ENCODE measurements around the gene ZBTB7C.
A peak's percentile ranks its signal among the peaks of the same experiment; 100 is the strongest.

Gene ZBTB7C

GRCh38 chr18:48418539-48419276 lies 9.5 kb upstream of the ZBTB7C start:
- no peak for DNase-seq (ENCODE audit: low read depth in 2 of 3, low spot score in 1 of 3)

GRCh38 chr18:48417985-48418384 lies 8.8 kb upstream of the ZBTB7C start:
- no peak for DNase-seq (ENCODE audit: low read depth in 2 of 3, low spot score in 1 of 3)

- no peak for DNase-seq (ENCODE audit: low read depth in 2 of 3, low spot score in 1 of 3)
Measured at GRCh38 chr18:48413342-48413741, 4.2 kb upstream of the ZBTB7C start.

- DNase-seq (ENCODE audit: low read depth in 2 of 3, low spot score in 1 of 3) = no peak
Measured at GRCh38 chr18:48412339-48412929, 3.3 kb upstream of the ZBTB7C start.

GRCh38 chr18:48410095-48410920 lies 1.1 kb upstream of the ZBTB7C start:
- peak; percentile 52 to 75 (median 59) for DNase-seq (ENCODE audit: low read depth in 2 of 3, low spot score in 1 of 3)

GRCh38 chr18:48409591-48410094 lies 460 bp upstream of the ZBTB7C start:
- DNase-seq (ENCODE audit: low read depth in 2 of 3, low spot score in 1 of 3) = no peak

GRCh38 chr18:48408111-48408726 lies 964 bp downstream of the ZBTB7C start:
- DNase-seq (ENCODE audit: low read depth in 2 of 3, low spot score in 1 of 3) = no peak

- DNase-seq (ENCODE audit: low read depth in 2 of 3, low spot score in 1 of 3) = no peak
Measured at GRCh38 chr18:48407358-48407757, 1.8 kb downstream of the ZBTB7C start.

GRCh38 chr18:48405978-48406377 lies 3.2 kb downstream of the ZBTB7C start:
- DNase-seq (ENCODE audit: low read depth in 2 of 3, low spot score in 1 of 3) = no peak

- DNase-seq (ENCODE audit: low read depth in 2 of 3, low spot score in 1 of 3) = no peak
Measured at GRCh38 chr18:48404716-48405507, 4.3 kb downstream of the ZBTB7C start.

GRCh38 chr18:48402953-48403352 lies 6.2 kb downstream of the ZBTB7C start:
- DNase-seq (ENCODE audit: low read depth in 2 of 3, low spot score in 1 of 3) = no peak

- DNase-seq (ENCODE audit: low read depth in 2 of 3, low spot score in 1 of 3) = no peak
Measured at GRCh38 chr18:48399303-48400075, 9.7 kb downstream of the ZBTB7C start.

GRCh38 chr18:48398074-48398473 lies 11.1 kb downstream of the ZBTB7C start:
- DNase-seq (ENCODE audit: low read depth in 2 of 3, low spot score in 1 of 3) = no peak

GRCh38 chr18:48397021-48397420 lies 12.2 kb downstream of the ZBTB7C start:
- DNase-seq (ENCODE audit: low read depth in 2 of 3, low spot score in 1 of 3) = no peak

- DNase-seq (ENCODE audit: low read depth in 2 of 3, low spot score in 1 of 3) = no peak
Measured at GRCh38 chr18:48396561-48396960, 12.6 kb downstream of the ZBTB7C start.

GRCh38 chr18:48395646-48396045 lies 13.5 kb downstream of the ZBTB7C start:
- DNase-seq (ENCODE audit: low read depth in 2 of 3, low spot score in 1 of 3) = no peak

GRCh38 chr18:48394176-48394575 lies 15.0 kb downstream of the ZBTB7C start:
- no peak for DNase-seq (ENCODE audit: low read depth in 2 of 3, low spot score in 1 of 3)

GRCh38 chr18:48393776-48394175 lies 15.4 kb downstream of the ZBTB7C start:
- DNase-seq (ENCODE audit: low read depth in 2 of 3, low spot score in 1 of 3) = no peak

GRCh38 chr18:48393170-48393569 lies 16.0 kb downstream of the ZBTB7C start:
- DNase-seq (ENCODE audit: low read depth in 2 of 3, low spot score in 1 of 3) = no peak

GRCh38 chr18:48392268-48392667 lies 16.9 kb downstream of the ZBTB7C start:
- DNase-seq (ENCODE audit: low read depth in 2 of 3, low spot score in 1 of 3) = no peak

All from stimulated activated CD4-positive, alpha-beta T cell treated with anti-CD3 and anti-CD28 coated beads, Interleukin-12 subunit alpha, Interleukin-12 subunit beta, amount 100 ng/mL, for 48 hours (primary cell).